ENCODE measurements around the gene SHROOM1. TPM values are rescaled to one million over a fixed set of nuclear protein-coding genes. Genes with fewer than 3 reads are reported as not detected.

The SHROOM1 gene
- total and polyA plus RNA-seq, 10 donors: 1.1 to 26.1 (median 3.1) TPM

- Histone ChIP-seq H3K4me1 (peaks cover 0 to 10% (median 0%) of the 10 kb centered on the region in 6 donors), H3K9me3 (no peaks in the 10 kb centered on the region), H3K27ac (peak overlapping the region in 1 of 8 donors; percentile 48), H3K4me3 (no peak overlapping the region), H3K36me3 (no peaks in the 10 kb centered on the region), H3K27me3 (replicated peaks in 1 of 7) (no peaks in the 10 kb centered on the region)
- DNase-seq: no peak
- 68 to 82% (median 77%) methylated on average over 3 of the region's 3 CpGs for WGBS, 5 donors
- intact Hi-C loops (cut with DNase I; ENCODE audit: low total_unique reads): no loop called here
- TF ChIP-seq CTCF (IDR thresholded peaks at IDR 0.05 in 8 of 11, conservative IDR thresholded peaks at IDR 0.05 in 3 of 11) (no peak), POLR2AphosphoS5 (IDR thresholded peaks at IDR 0.05) (no peak), POLR2A (IDR thresholded peaks at IDR 0.05) (no peak)
These were observed 9.9 kb upstream of the SHROOM1 start for GRCh38 chr5:132840313-132840712.

- H3K9me3 ChIP-seq: no peaks in the 10 kb centered on the region
- WGBS, 5 donors: 79 to 85% (median 84%) methylated on average over 8 of the region's 8 CpGs
- no peak for DNase-seq
- no peak overlapping the region for H3K4me3 ChIP-seq
- no peak for TF ChIP-seq POLR2A (IDR thresholded peaks at IDR 0.05)
- no peak for TF ChIP-seq CTCF (IDR thresholded peaks at IDR 0.05 in 8 of 11, conservative IDR thresholded peaks at IDR 0.05 in 3 of 11)
- TF ChIP-seq POLR2AphosphoS5 (IDR thresholded peaks at IDR 0.05): no peak
- H3K27me3 ChIP-seq (replicated peaks in 1 of 7): no peaks in the 10 kb centered on the region
- H3K36me3 ChIP-seq: no peaks in the 10 kb centered on the region
- H3K27ac ChIP-seq: peak overlapping the region in 1 of 8 donors; percentile 48
- peaks cover 0 to 10% (median 0%) of the 10 kb centered on the region in 6 donors for H3K4me1 ChIP-seq
- intact Hi-C loops (cut with DNase I; ENCODE audit: low total_unique reads): no loop called here
These were observed 9.2 kb upstream of the SHROOM1 start for GRCh38 chr5:132839426-132840301.

- Histone ChIP-seq H3K4me3 (no peak overlapping the region), H3K9me3 (no peaks in the 10 kb centered on the region), H3K27ac (no peak overlapping the region), H3K4me1 (peaks cover 0 to 10% (median 0%) of the 10 kb centered on the region in 6 donors), H3K27me3 (replicated peaks in 1 of 7) (no peaks in the 10 kb centered on the region), H3K36me3 (no peaks in the 10 kb centered on the region)
- 59 to 89% (median 86%) methylated on average over 3 of the region's 3 CpGs for WGBS, 5 donors
- no peak for DNase-seq
- TF ChIP-seq CTCF (IDR thresholded peaks at IDR 0.05 in 8 of 11, conservative IDR thresholded peaks at IDR 0.05 in 3 of 11): no peak
- no peak for TF ChIP-seq POLR2AphosphoS5 (IDR thresholded peaks at IDR 0.05)
- no peak for TF ChIP-seq POLR2A (IDR thresholded peaks at IDR 0.05)
- intact Hi-C loops (cut with DNase I; ENCODE audit: low total_unique reads): no loop called here
These were observed 8.3 kb upstream of the SHROOM1 start for GRCh38 chr5:132838516-132839282.

GRCh38 chr5:132837868-132838267, 7.4 kb upstream of the SHROOM1 start:
- TF ChIP-seq POLR2AphosphoS5 (IDR thresholded peaks at IDR 0.05) (no peak), POLR2A (IDR thresholded peaks at IDR 0.05) (no peak), CTCF (IDR thresholded peaks at IDR 0.05 in 8 of 11, conservative IDR thresholded peaks at IDR 0.05 in 3 of 11) (no peak)
- 65 to 97% (median 76%) methylated on average over 2 of the region's 2 CpGs for WGBS, 5 donors
- H3K27ac ChIP-seq: no peak overlapping the region
- H3K4me1 ChIP-seq: peaks cover 0 to 10% (median 0%) of the 10 kb centered on the region in 6 donors
- H3K9me3 ChIP-seq: no peaks in the 10 kb centered on the region
- no peak overlapping the region for H3K4me3 ChIP-seq
- DNase-seq: no peak
- H3K27me3 ChIP-seq (replicated peaks in 1 of 7): no peaks in the 10 kb centered on the region
- intact Hi-C loops (cut with DNase I; ENCODE audit: low total_unique reads): no loop called here
- H3K36me3 ChIP-seq: no peaks in the 10 kb centered on the region
